ENCODE data around the gene SYNM. TPM values are rescaled to one million over a fixed set of nuclear protein-coding genes. Genes with fewer than 3 reads are reported as not detected.

Gene SYNM
- polyA plus RNA-seq, 1 experiment, result 1.8 TPM

- no peaks in the 10 kb centered on the region for H3K27me3 ChIP-seq (ENCODE audit: control insufficient read depth, insufficient read depth, low read length)
- ChIA-PET POLR2A (no interaction called here), CTCF (interaction anchor here (0.7 to 1.6 kb wide), 2 partner anchors 9 to 74 kb away, joined by 3 read pairs; no protein-coding TSS in a partner anchor)
- DNase-seq (ENCODE audit: low read depth), result no peak
- H3K4me3 ChIP-seq (ENCODE audit: low read depth, low read length), result no peak overlapping the region
- peaks cover 2% of the 10 kb centered on the region for H3K36me3 ChIP-seq (ENCODE audit: control insufficient read depth, insufficient read depth, low read length)
- TF ChIP-seq CTCF (IDR thresholded peaks at IDR 0.05; ENCODE audit: insufficient read depth, low read depth, low read length), result no peak
Measured at GRCh38 chr15:99134317-99134821, 29.5 kb downstream of the SYNM start.

- no peaks in the 10 kb centered on the region for H3K27me3 ChIP-seq (ENCODE audit: control insufficient read depth, insufficient read depth, low read length)
- ChIA-PET POLR2A (no interaction called here), CTCF (interaction anchor here (1.0 to 1.6 kb wide), 2 partner anchors 9 to 73 kb away, joined by 3 read pairs; no protein-coding TSS in a partner anchor)
- TF ChIP-seq CTCF (IDR thresholded peaks at IDR 0.05; ENCODE audit: insufficient read depth, low read depth, low read length), result no peak
- DNase-seq (ENCODE audit: low read depth), result no peak
- no peak overlapping the region for H3K4me3 ChIP-seq (ENCODE audit: low read depth, low read length)
- peaks cover 2% of the 10 kb centered on the region for H3K36me3 ChIP-seq (ENCODE audit: control insufficient read depth, insufficient read depth, low read length)
Measured at GRCh38 chr15:99135194-99135593, 30.3 kb downstream of the SYNM start.

GRCh38 chr15:99137111-99137546 lies 32.2 kb downstream of the SYNM start:
- Histone ChIP-seq H3K27me3 (ENCODE audit: control insufficient read depth, insufficient read depth, low read length) (no peaks in the 10 kb centered on the region), H3K36me3 (ENCODE audit: control insufficient read depth, insufficient read depth, low read length) (peaks cover 2% of the 10 kb centered on the region), H3K4me3 (ENCODE audit: low read depth, low read length) (no peak overlapping the region)
- no peak for TF ChIP-seq CTCF (IDR thresholded peaks at IDR 0.05; ENCODE audit: insufficient read depth, low read depth, low read length)
- no peak for DNase-seq (ENCODE audit: low read depth)
- CTCF ChIA-PET, result no interaction called here
- POLR2A ChIA-PET, result no interaction called here

GRCh38 chr15:99137877-99138276 lies 33.0 kb downstream of the SYNM start:
- CTCF ChIA-PET, result no interaction called here
- Histone ChIP-seq H3K4me3 (ENCODE audit: low read depth, low read length) (no peak overlapping the region), H3K27me3 (ENCODE audit: control insufficient read depth, insufficient read depth, low read length) (no peaks in the 10 kb centered on the region), H3K36me3 (ENCODE audit: control insufficient read depth, insufficient read depth, low read length) (peaks cover 2% of the 10 kb centered on the region)
- DNase-seq (ENCODE audit: low read depth), result no peak
- POLR2A ChIA-PET, result no interaction called here
- no peak for TF ChIP-seq CTCF (IDR thresholded peaks at IDR 0.05; ENCODE audit: insufficient read depth, low read depth, low read length)

- POLR2A ChIA-PET, result no interaction called here
- CTCF ChIA-PET, result no interaction called here
- Histone ChIP-seq H3K36me3 (ENCODE audit: control insufficient read depth, insufficient read depth, low read length) (peaks cover 2% of the 10 kb centered on the region), H3K4me3 (ENCODE audit: low read depth, low read length) (no peak overlapping the region), H3K27me3 (ENCODE audit: control insufficient read depth, insufficient read depth, low read length) (no peaks in the 10 kb centered on the region)
- no peak for TF ChIP-seq CTCF (IDR thresholded peaks at IDR 0.05; ENCODE audit: insufficient read depth, low read depth, low read length)
- DNase-seq (ENCODE audit: low read depth), result no peak
Measured at GRCh38 chr15:99138491-99138982, 33.7 kb downstream of the SYNM start.

Measured in BJ (cell line).